Esophagus muscularis mucosa (tissue), 4 donors: ENCODE results near the gene CUX1. TPM values are rescaled to one million over a fixed set of nuclear protein-coding genes. Genes with fewer than 3 reads are reported as not detected.

Experiments used
- DNase-seq: peaks from one replicate; pipeline ENCODE4 v3.0.0-alpha.2; 2017; ENCODE audit errors: extremely low spot score
- H3K27ac ChIP-seq, 4 donors: fragments of 200-600 bp; sonication (generic); replicated peaks in 1 of 4; 1 replicate in 3 of 4; 2 replicates in 1 of 4; pipeline ENCODE4 v1.5.1; 2016 to 2019; ENCODE audit warnings: mild to moderate bottlenecking in 1 of 4
- H3K27me3 ChIP-seq, 4 donors: fragments of 200-600 bp; sonication (generic); one replicate each; pipeline versions ENCODE4 v1.5.1 to v1.6.0; 2016 to 2019
- H3K36me3 ChIP-seq, 4 donors: fragments of 200-600 bp; sonication (generic); one replicate each; pipeline ENCODE4 v1.5.1; 2016 to 2019
- H3K4me1 ChIP-seq, 4 donors: fragments of 200-600 bp; sonication (generic); one replicate each; pipeline ENCODE4 v1.5.1; 2016 to 2019
- H3K4me3 ChIP-seq, 4 donors: fragments of 200-600 bp; sonication (generic); 1 replicate in 2 of 4; 2 replicates in 2 of 4; pipeline ENCODE4 v1.5.1; 2016 to 2019; ENCODE audit warnings: mild to moderate bottlenecking in 4 of 4, moderate library complexity in 1 of 4
- H3K9me3 ChIP-seq, 4 donors: fragments of 200-600 bp; sonication (generic); 1 replicate in 3 of 4; 2 replicates in 1 of 4; pipeline ENCODE4 v1.5.1; 2016 to 2019
- CTCF ChIP-seq, 3 experiments: fragments of 200-600 bp in 2 of 3; fragments of 450-650 bp in 1 of 3; sonication (generic) in 2 of 3; IDR thresholded peaks; one replicate each; pipeline ENCODE4 v1.5.1; 2017 to 2019; ENCODE audit warnings: antibody characterized with exemption in 3 of 3, mild to moderate bottlenecking in 2 of 3, moderate library complexity in 1 of 3
- EP300 ChIP-seq: sonication (generic); formaldehyde crosslinking; IDR thresholded peaks from one replicate; pipeline ENCODE4 v1.6.1; 2017; ENCODE audit warnings: antibody characterized with exemption
- POLR2A ChIP-seq: fragments of 450-650 bp; IDR thresholded peaks from one replicate; pipeline ENCODE4 v1.6.1; 2017; ENCODE audit warnings: antibody characterized with exemption, moderate library complexity, mild to moderate bottlenecking, low read depth
- POLR2AphosphoS5 ChIP-seq, 2 donors: sonication (generic); formaldehyde crosslinking; IDR thresholded peaks; one replicate each; pipeline ENCODE4 v1.6.1; 2017; ENCODE audit warnings: antibody characterized with exemption in 2 of 2
- WGBS: methylation state at CpG from one replicate; pipeline ENCODE4 v1.1.5; 2018; 5-methylcytosine and 5-hydroxymethylcytosine counted together
- intact Hi-C: fragments of 100-400 bp; cut with DNase I; formaldehyde crosslinking; loops from one replicate; pipeline ENCODE4 v1.15.1; 2023
- total RNA-seq, 4 donors: library from RNA; depleted of rRNA; stranded (reverse); fragments of >200 nt; gene quantifications; one replicate each; pipeline versions ENCODE4 v1.1.0 to v1.2.1, GENCODE V29; 2016

CUX1 gene
- total RNA-seq, 4 donors from 2014 or later, result 61.5 to 136 (median 92.3) TPM

GRCh38 chr7:101772508-101773211, 44.8 kb upstream of the CUX1 start:
- 65% methylated on average over 4 of the region's 4 CpGs for WGBS
- TF ChIP-seq POLR2AphosphoS5 (IDR thresholded peaks at IDR 0.05) (no peak), EP300 (no peak), POLR2A (no peak), CTCF (IDR thresholded peaks at IDR 0.05) (no peak)
- H3K4me3 ChIP-seq, result no peak overlapping the region

GRCh38 chr7:101775181-101775580, 42.2 kb upstream of the CUX1 start:
- Histone ChIP-seq H3K4me3 (no peak overlapping the region), H3K27ac (no peak overlapping the region), H3K36me3 (no peaks in the 10 kb centered on the region), H3K4me1 (no peaks in the 10 kb centered on the region), H3K9me3 (no peaks in the 10 kb centered on the region), H3K27me3 (peaks cover 0 to 36% (median 0%) of the 10 kb centered on the region in 4 donors)
- WGBS, result 86% methylated on average over 9 of the region's 9 CpGs
- intact Hi-C loops, result no loop called here
- TF ChIP-seq POLR2A (no peak), CTCF (IDR thresholded peaks at IDR 0.05) (no peak), EP300 (no peak), POLR2AphosphoS5 (IDR thresholded peaks at IDR 0.05) (no peak)
- no peak for DNase-seq

More at GRCh38 chr7:101772508-101773211, 44.8 kb upstream of the CUX1 start:
- no peaks in the 10 kb centered on the region for H3K9me3 ChIP-seq
- no peaks in the 10 kb centered on the region for H3K4me1 ChIP-seq
- intact Hi-C loops, result no loop called here
- H3K36me3 ChIP-seq, result no peaks in the 10 kb centered on the region
- DNase-seq, result no peak
- peaks cover 0 to 36% (median 0%) of the 10 kb centered on the region in 4 donors for H3K27me3 ChIP-seq
- H3K27ac ChIP-seq, result no peak overlapping the region

- DNase-seq, result no peak
- H3K4me1 ChIP-seq, result no peaks in the 10 kb centered on the region
- no peak overlapping the region for H3K27ac ChIP-seq
- no peaks in the 10 kb centered on the region for H3K9me3 ChIP-seq
- peaks cover 0 to 25% (median 0%) of the 10 kb centered on the region in 4 donors for H3K27me3 ChIP-seq
- TF ChIP-seq POLR2A (no peak), EP300 (no peak), POLR2AphosphoS5 (IDR thresholded peaks at IDR 0.05) (no peak), CTCF (IDR thresholded peaks at IDR 0.05) (no peak)
- no peaks in the 10 kb centered on the region for H3K36me3 ChIP-seq
- intact Hi-C loops, result no loop called here
- no peak overlapping the region for H3K4me3 ChIP-seq
- WGBS, result 89% methylated on average over 20 of the region's 20 CpGs
Observed at GRCh38 chr7:101778026-101778580, 39.3 kb upstream of the CUX1 start.

GRCh38 chr7:101779267-101779666, 38.2 kb upstream of the CUX1 start:
- Histone ChIP-seq H3K4me1 (peaks cover 0 to 3% (median 0%) of the 10 kb centered on the region in 4 donors), H3K4me3 (no peak overlapping the region), H3K36me3 (no peaks in the 10 kb centered on the region), H3K27ac (no peak overlapping the region), H3K27me3 (peaks cover 0 to 24% (median 0%) of the 10 kb centered on the region in 4 donors), H3K9me3 (no peaks in the 10 kb centered on the region)
- 92% methylated on average over 3 of the region's 4 CpGs for WGBS
- no peak for TF ChIP-seq EP300
- no peak for TF ChIP-seq CTCF (IDR thresholded peaks at IDR 0.05)
- no peak for TF ChIP-seq POLR2A
- intact Hi-C loops, result no loop called here
- no peak for DNase-seq
